GM19455 (cell line): ENCODE data around the gene HSPB1.
"Not testable (repeated sequence)": the region's sequence is repeated elsewhere in the genome, so short reads cannot be mapped to it uniquely, and the experiment has no call there.

Source experiments
- ATAC-seq: cut with Tn5 transposase; IDR thresholded peaks from one replicate; pipeline ENCODE4 v1.9.1; 2021; ENCODE audit not compliant: unreplicated experiment

The HSPB1 gene

GRCh38 chr7:76303202-76304147 is 1.0 kb downstream of the HSPB1 start:
- ATAC-seq, result no peak

- ATAC-seq, result no peak
These were observed 2.5 kb downstream of the HSPB1 start for GRCh38 chr7:76304888-76305375.

GRCh38 chr7:76308874-76309273 is 6.4 kb downstream of the HSPB1 start:
- not testable (repeated sequence) for ATAC-seq

GRCh38 chr7:76309341-76310101 is 7.0 kb downstream of the HSPB1 start:
- ATAC-seq, result not testable (repeated sequence)

- no peak for ATAC-seq
These were observed 7.9 kb downstream of the HSPB1 start for GRCh38 chr7:76310102-76310957.

- ATAC-seq, result not testable (repeated sequence)
These were observed 9.4 kb downstream of the HSPB1 start for GRCh38 chr7:76311838-76312237.

- peak; percentile 37 for ATAC-seq
These were observed 11.7 kb downstream of the HSPB1 start for GRCh38 chr7:76314042-76314721.

- ATAC-seq, result not testable (repeated sequence)
These were observed 12.3 kb downstream of the HSPB1 start for GRCh38 chr7:76314740-76315139.

GRCh38 chr7:76315364-76315763 is 12.9 kb downstream of the HSPB1 start:
- ATAC-seq, result no peak

GRCh38 chr7:76316984-76317781 is 14.7 kb downstream of the HSPB1 start:
- no peak for ATAC-seq

- peak; percentile 87 for ATAC-seq
These were observed 15.5 kb downstream of the HSPB1 start for GRCh38 chr7:76317782-76318487.

GRCh38 chr7:76318488-76319353 is 16.2 kb downstream of the HSPB1 start:
- peak; percentile 46 for ATAC-seq

- no peak for ATAC-seq
These were observed 22.6 kb downstream of the HSPB1 start for GRCh38 chr7:76325092-76325491.

GRCh38 chr7:76325811-76326210 is 23.3 kb downstream of the HSPB1 start:
- ATAC-seq, result no peak

GRCh38 chr7:76326646-76327233 is 24.3 kb downstream of the HSPB1 start:
- no peak for ATAC-seq

GRCh38 chr7:76327610-76328009 is 25.1 kb downstream of the HSPB1 start:
- no peak for ATAC-seq

GRCh38 chr7:76328389-76328788 is 25.9 kb downstream of the HSPB1 start:
- ATAC-seq, result no peak
